Tibial nerve (tissue), 4 donors: ENCODE data around the gene ST6GALNAC6.

Experiments used
- EP300 ChIP-seq, 2 donors: sonication (generic); formaldehyde crosslinking; IDR thresholded peaks; one replicate each; pipeline ENCODE4 v1.6.1; 2017; ENCODE audit warnings: antibody characterized with exemption in 2 of 2, mild to moderate bottlenecking in 1 of 2
- POLR2A ChIP-seq, 2 donors: fragments of 450-650 bp; IDR thresholded peaks; one replicate each; pipeline ENCODE4 v1.6.1; 2017; ENCODE audit warnings: antibody characterized with exemption in 2 of 2, mild to moderate bottlenecking in 2 of 2, moderate library complexity in 2 of 2
- TF ChIP-seq, protein P1 (sequence below), 5 experiments: fragments of 200-600 bp in 3 of 5; fragments of 450-650 bp in 2 of 5; sonication (generic) in 3 of 5; IDR thresholded peaks; one replicate each; pipeline ENCODE4 v1.5.1; 2016 to 2019; ENCODE audit warnings: antibody characterized with exemption in 5 of 5, mild to moderate bottlenecking in 3 of 5, moderate library complexity in 2 of 5

DNA sequence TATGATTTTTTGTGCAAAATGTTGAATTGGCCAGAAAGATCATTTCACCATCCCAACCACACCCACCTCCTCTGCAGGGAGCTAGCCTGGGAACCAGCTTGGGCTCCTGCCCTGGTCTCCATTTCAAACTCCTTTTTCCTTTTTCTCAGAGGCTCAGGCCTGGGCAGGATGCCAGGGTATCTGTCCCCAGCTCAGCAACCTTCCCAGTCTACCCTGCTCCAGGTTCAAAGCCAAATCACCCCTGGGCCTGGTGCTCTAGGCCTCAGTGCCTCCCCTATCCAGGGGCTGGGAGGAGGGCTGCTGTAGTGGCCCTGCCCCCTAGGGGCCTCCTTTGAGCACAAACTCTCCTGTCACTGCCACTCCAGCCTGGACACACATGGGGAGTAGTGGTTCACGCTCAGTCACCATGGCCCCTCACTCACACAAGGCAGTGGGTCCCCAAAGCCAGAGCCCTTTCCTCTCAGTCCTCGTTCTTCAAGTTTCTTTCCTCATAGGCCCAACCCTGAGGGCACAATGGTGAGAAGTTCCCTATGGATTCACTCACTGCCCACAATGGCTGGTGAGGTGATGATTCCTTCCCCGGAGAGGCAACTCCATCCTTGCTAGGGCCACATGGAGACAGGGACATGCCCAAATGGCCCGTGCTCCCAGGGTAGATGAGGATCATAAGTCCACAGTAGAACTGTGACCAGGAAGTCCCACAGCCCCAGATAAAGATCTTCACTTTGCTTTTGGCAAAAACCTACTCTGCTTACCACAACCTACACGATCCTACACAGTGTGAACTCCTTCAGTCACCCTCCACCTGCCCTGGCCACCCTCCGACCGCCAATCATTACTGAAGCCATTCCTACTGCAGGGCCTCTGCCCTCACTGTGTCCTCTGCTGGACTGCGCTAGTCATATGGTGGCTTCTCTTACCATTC lies 19.0 kb upstream of the ST6GALNAC6 start:
- TF ChIP-seq POLR2A (IDR thresholded peaks at IDR 0.05) (no peak), EP300 (IDR thresholded peaks at IDR 0.05) (no peak)
- TF ChIP-seq, protein P1, sequence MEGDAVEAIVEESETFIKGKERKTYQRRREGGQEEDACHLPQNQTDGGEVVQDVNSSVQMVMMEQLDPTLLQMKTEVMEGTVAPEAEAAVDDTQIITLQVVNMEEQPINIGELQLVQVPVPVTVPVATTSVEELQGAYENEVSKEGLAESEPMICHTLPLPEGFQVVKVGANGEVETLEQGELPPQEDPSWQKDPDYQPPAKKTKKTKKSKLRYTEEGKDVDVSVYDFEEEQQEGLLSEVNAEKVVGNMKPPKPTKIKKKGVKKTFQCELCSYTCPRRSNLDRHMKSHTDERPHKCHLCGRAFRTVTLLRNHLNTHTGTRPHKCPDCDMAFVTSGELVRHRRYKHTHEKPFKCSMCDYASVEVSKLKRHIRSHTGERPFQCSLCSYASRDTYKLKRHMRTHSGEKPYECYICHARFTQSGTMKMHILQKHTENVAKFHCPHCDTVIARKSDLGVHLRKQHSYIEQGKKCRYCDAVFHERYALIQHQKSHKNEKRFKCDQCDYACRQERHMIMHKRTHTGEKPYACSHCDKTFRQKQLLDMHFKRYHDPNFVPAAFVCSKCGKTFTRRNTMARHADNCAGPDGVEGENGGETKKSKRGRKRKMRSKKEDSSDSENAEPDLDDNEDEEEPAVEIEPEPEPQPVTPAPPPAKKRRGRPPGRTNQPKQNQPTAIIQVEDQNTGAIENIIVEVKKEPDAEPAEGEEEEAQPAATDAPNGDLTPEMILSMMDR (IDR thresholded peaks at IDR 0.05), result no peak
